SK-N-SH (cell line): ENCODE data around the gene TARDBP. TPM values are rescaled to one million over a fixed set of nuclear protein-coding genes. Genes with fewer than 3 reads are reported as not detected.

Source experiments
- CTCF ChIA-PET: fragments of 300-600, 350-600 bp; formaldehyde crosslinking; extraction: SDS; loops from one replicate; lab custom pipeline; 2021; lab: Yijun Ruan, JAX
- POLR2A ChIA-PET: fragments of 350-600 bp; sonication (Branson Sonifier 250); formaldehyde crosslinking; extraction: SDS; loops from one replicate; lab custom pipeline; 2020; ENCODE audit warnings: antibody characterized with exemption, inconsistent platforms; lab: Yijun Ruan, JAX
- DNase-seq: peaks from one replicate; pipeline ENCODE4 v3.0.0; 2012
- H2AFZ ChIP-seq: fragments of 200-600 bp; sonication (generic); 2 replicates; pipeline ENCODE4 v1.8.1; 2016; ENCODE audit warnings: antibody characterized with exemption, mild to moderate bottlenecking, low read depth
- H3F3A ChIP-seq: fragments of 200-600 bp; sonication (generic); replicated peaks from 2 replicates; pipeline ENCODE3; 2016; ENCODE audit warnings: antibody characterized with exemption, mild to moderate bottlenecking; ENCODE audit not compliant: insufficient read depth
- H3K27ac ChIP-seq, 2 experiments: fragments of 200-500 bp in 1 of 2; fragments of 200-600 bp in 1 of 2; sonication (Bioruptor generic) in 1 of 2; sonication (generic), shearing (Covaris generic) in 1 of 2; 2 replicates each; pipeline versions ENCODE4 v1.5.1 to v1.6.1; 2014 to 2016; ENCODE audit warnings: low read depth in 2 of 2, inconsistent platforms in 1 of 2, low read length in 1 of 2, mild to moderate bottlenecking in 1 of 2, mixed read lengths in 1 of 2
- H3K27me3 ChIP-seq: fragments of 200-600 bp; sonication (generic), shearing (Covaris generic); 2 replicates; pipeline ENCODE4 v1.6.1; 2016; ENCODE audit warnings: mixed run types; ENCODE audit not compliant: insufficient read depth
- H3K36me3 ChIP-seq, 2 experiments: fragments of 200-500 bp in 1 of 2; fragments of 200-600 bp in 1 of 2; sonication (Bioruptor generic) in 1 of 2; sonication (generic) in 1 of 2; replicated peaks in 1 of 2; 2 replicates each; pipeline versions ENCODE3 to v1.5.1; 2014 to 2016; ENCODE audit warnings: low read length in 1 of 2, mild to moderate bottlenecking in 1 of 2; ENCODE audit not compliant: insufficient read depth in 2 of 2, control insufficient read depth in 1 of 2
- H3K4me1 ChIP-seq, 2 experiments: fragments of 200-500 bp in 1 of 2; fragments of 200-600 bp in 1 of 2; sonication (Bioruptor generic) in 1 of 2; sonication (generic), shearing (Covaris generic) in 1 of 2; 2 replicates each; pipeline versions ENCODE4 v1.5.1 to v1.6.1; 2014 to 2016; ENCODE audit warnings: low read depth in 1 of 2, low read length in 1 of 2, mixed run types in 1 of 2; ENCODE audit not compliant: insufficient read depth in 2 of 2, control insufficient read depth in 1 of 2
- H3K4me2 ChIP-seq: fragments of 200-600 bp; sonication (generic), shearing (Covaris generic); 2 replicates; pipeline ENCODE4 v1.6.1; 2017; ENCODE audit warnings: mixed run types
- H3K4me3 ChIP-seq, 2 experiments: fragments of 200-500 bp in 1 of 2; fragments of 200-600 bp in 1 of 2; sonication (Bioruptor generic) in 1 of 2; sonication (generic), shearing (Covaris generic) in 1 of 2; 2 replicates each; pipeline versions ENCODE4 v1.5.1 to v1.8.1; 2014 to 2016; ENCODE audit warnings: low read depth in 2 of 2, inconsistent platforms in 1 of 2, low read length in 1 of 2, mild to moderate bottlenecking in 1 of 2, mixed read lengths in 1 of 2, moderate library complexity in 1 of 2
- H3K79me2 ChIP-seq: fragments of 200-600 bp; sonication (generic); 2 replicates; pipeline ENCODE4 v1.8.1; 2017; ENCODE audit warnings: mild to moderate bottlenecking; ENCODE audit not compliant: insufficient read depth
- H3K9ac ChIP-seq: fragments of 200-600 bp; sonication (generic); 2 replicates; pipeline ENCODE4 v1.6.1; 2017; ENCODE audit warnings: mixed run types
- H3K9me2 ChIP-seq: fragments of 200-600 bp; sonication (generic); 2 replicates; pipeline ENCODE4 v1.6.1; 2017; ENCODE audit warnings: mixed run types
- H3K9me3 ChIP-seq: fragments of 200-600 bp; sonication (generic); 2 replicates; pipeline ENCODE4 v1.6.1; 2017; ENCODE audit warnings: mixed run types, mild to moderate bottlenecking, moderate library complexity
- H4K20me1 ChIP-seq: fragments of 200-600 bp; sonication (generic); 2 replicates; pipeline ENCODE4 v1.6.1; 2017; ENCODE audit warnings: mild to moderate bottlenecking, mixed run types; ENCODE audit not compliant: insufficient read depth
- CHD2 ChIP-seq: fragments of 150-350 bp; IDR thresholded peaks from 2 replicates; pipeline ENCODE4 v1.6.1; 2018; ENCODE audit warnings: low read length; ENCODE audit not compliant: partially characterized antibody
- FOSL2 ChIP-seq: IDR thresholded peaks from 2 replicates; pipeline ENCODE4 v1.4.0; 2012; ENCODE audit warnings: low read depth, mild to moderate bottlenecking, moderate library complexity, borderline replicate concordance
- FOXJ3 ChIP-seq: sonication (generic); formaldehyde crosslinking; IDR thresholded peaks from 2 replicates; pipeline ENCODE4 v1.5.1; 2020; ENCODE audit warnings: mild to moderate bottlenecking, missing genetic modification reagents
- GATA2 ChIP-seq: sonication (generic); formaldehyde crosslinking; IDR thresholded peaks from 2 replicates; pipeline ENCODE4 v1.5.0; 2020; ENCODE audit warnings: mild to moderate bottlenecking, missing genetic modification reagents
- MAX ChIP-seq: IDR thresholded peaks from 2 replicates; pipeline ENCODE4 v1.4.0; 2012; ENCODE audit warnings: low read depth
- TAF1 ChIP-seq: IDR thresholded peaks from 2 replicates; pipeline ENCODE4 v1.6.1; 2012; ENCODE audit warnings: low read depth, mild to moderate bottlenecking, low read length, moderate library complexity, borderline replicate concordance
- ZBTB33 ChIP-seq: IDR thresholded peaks from 2 replicates; pipeline ENCODE4 v1.4.0; 2012; ENCODE audit warnings: low read depth, borderline replicate concordance
- WGBS: methylation state at CpG from one replicate; pipeline ENCODE4 v1.1.6; 2017; ENCODE audit warnings: low lambda C conversion rate; 5-methylcytosine and 5-hydroxymethylcytosine counted together
- polyA plus RNA-seq, 3 experiments: library from polyadenylated mRNA; depleted of rRNA; stranded (reverse); fragments of >200 nt; gene quantifications; 2 replicates each; pipeline ENCODE4 v1.2.3, GENCODE V29; 2012
- TF ChIP-seq, protein P1 (sequence below): IDR thresholded peaks from 2 replicates; pipeline ENCODE4 v1.6.1; 2012; ENCODE audit warnings: mild to moderate bottlenecking, low read depth, low read length, moderate library complexity
- TF ChIP-seq, protein P2 (sequence below): fragments of 150-350 bp; IDR thresholded peaks from 2 replicates; pipeline ENCODE4 v1.6.1; 2016; ENCODE audit warnings: mild to moderate bottlenecking, low read depth, low read length
- TF ChIP-seq, protein P3 (sequence below): fragments of 150-350 bp; IDR thresholded peaks from 2 replicates; pipeline ENCODE4 v1.6.1; 2017; ENCODE audit warnings: antibody characterized with exemption, low read length, low read depth, borderline replicate concordance

Gene TARDBP
- polyA plus RNA-seq, 1 of the 3 experiments (the other 2 are of a cell fraction), result 207 TPM

GRCh38 chr1:11027316-11027715, 14.9 kb downstream of the TARDBP start:
- Histone ChIP-seq H3K79me2 (no peaks in the 10 kb centered on the region), H3K27ac (no peak overlapping the region), H3F3A (peaks cover 22% of the 10 kb centered on the region), H3K4me2 (no peak overlapping the region), H3K9me3 (no peaks in the 10 kb centered on the region), H3K9ac (no peak overlapping the region), H3K36me3 (peaks cover 49 to 52% of the 10 kb centered on the region in 2 experiments), H3K4me3 (no peak overlapping the region), H3K27me3 (no peaks in the 10 kb centered on the region), H4K20me1 (peaks cover 12% of the 10 kb centered on the region; the same call in 1 of the 2 replicates), H2AFZ (no peak overlapping the region), H3K4me1 (no peaks in the 10 kb centered on the region), H3K9me2 (no peaks in the 10 kb centered on the region)
- WGBS, result 86% methylated on average over 6 of the region's 6 CpGs
- DNase-seq, result no peak
- POLR2A ChIA-PET, result no interaction called here
- CTCF ChIA-PET, result interaction anchor here (1.8 kb wide), 1 partner anchor 10 kb away, joined by 24 read pairs; no protein-coding TSS in a partner anchor
- TF ChIP-seq CHD2 (no peak), ZBTB33 (no peak), MAX (no peak), FOXJ3 (CRISPR knock-in tag) (no peak), FOSL2 (no peak), TAF1 (no peak), GATA2 (CRISPR knock-in tag) (no peak)
- TF ChIP-seq, protein P1, sequence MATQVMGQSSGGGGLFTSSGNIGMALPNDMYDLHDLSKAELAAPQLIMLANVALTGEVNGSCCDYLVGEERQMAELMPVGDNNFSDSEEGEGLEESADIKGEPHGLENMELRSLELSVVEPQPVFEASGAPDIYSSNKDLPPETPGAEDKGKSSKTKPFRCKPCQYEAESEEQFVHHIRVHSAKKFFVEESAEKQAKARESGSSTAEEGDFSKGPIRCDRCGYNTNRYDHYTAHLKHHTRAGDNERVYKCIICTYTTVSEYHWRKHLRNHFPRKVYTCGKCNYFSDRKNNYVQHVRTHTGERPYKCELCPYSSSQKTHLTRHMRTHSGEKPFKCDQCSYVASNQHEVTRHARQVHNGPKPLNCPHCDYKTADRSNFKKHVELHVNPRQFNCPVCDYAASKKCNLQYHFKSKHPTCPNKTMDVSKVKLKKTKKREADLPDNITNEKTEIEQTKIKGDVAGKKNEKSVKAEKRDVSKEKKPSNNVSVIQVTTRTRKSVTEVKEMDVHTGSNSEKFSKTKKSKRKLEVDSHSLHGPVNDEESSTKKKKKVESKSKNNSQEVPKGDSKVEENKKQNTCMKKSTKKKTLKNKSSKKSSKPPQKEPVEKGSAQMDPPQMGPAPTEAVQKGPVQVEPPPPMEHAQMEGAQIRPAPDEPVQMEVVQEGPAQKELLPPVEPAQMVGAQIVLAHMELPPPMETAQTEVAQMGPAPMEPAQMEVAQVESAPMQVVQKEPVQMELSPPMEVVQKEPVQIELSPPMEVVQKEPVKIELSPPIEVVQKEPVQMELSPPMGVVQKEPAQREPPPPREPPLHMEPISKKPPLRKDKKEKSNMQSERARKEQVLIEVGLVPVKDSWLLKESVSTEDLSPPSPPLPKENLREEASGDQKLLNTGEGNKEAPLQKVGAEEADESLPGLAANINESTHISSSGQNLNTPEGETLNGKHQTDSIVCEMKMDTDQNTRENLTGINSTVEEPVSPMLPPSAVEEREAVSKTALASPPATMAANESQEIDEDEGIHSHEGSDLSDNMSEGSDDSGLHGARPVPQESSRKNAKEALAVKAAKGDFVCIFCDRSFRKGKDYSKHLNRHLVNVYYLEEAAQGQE, result no peak
- TF ChIP-seq, protein P2, sequence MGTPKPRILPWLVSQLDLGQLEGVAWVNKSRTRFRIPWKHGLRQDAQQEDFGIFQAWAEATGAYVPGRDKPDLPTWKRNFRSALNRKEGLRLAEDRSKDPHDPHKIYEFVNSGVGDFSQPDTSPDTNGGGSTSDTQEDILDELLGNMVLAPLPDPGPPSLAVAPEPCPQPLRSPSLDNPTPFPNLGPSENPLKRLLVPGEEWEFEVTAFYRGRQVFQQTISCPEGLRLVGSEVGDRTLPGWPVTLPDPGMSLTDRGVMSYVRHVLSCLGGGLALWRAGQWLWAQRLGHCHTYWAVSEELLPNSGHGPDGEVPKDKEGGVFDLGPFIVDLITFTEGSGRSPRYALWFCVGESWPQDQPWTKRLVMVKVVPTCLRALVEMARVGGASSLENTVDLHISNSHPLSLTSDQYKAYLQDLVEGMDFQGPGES, result no peak
- TF ChIP-seq, protein P3, sequence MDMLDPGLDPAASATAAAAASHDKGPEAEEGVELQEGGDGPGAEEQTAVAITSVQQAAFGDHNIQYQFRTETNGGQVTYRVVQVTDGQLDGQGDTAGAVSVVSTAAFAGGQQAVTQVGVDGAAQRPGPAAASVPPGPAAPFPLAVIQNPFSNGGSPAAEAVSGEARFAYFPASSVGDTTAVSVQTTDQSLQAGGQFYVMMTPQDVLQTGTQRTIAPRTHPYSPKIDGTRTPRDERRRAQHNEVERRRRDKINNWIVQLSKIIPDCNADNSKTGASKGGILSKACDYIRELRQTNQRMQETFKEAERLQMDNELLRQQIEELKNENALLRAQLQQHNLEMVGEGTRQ, result no peak
